Measurements from ENCODE around the gene TSHZ2. TPM values are rescaled to one million over a fixed set of nuclear protein-coding genes. Genes with fewer than 3 reads are reported as not detected.

Gene TSHZ2
- total and polyA plus RNA-seq, 9 of the 15 experiments (the other 6 are each of a cell fraction or from before 2014, with no cell fraction given): 0.03 to 0.20 (median 0.05) TPM; not detected in 4

- TF ChIP-seq, protein P1, sequence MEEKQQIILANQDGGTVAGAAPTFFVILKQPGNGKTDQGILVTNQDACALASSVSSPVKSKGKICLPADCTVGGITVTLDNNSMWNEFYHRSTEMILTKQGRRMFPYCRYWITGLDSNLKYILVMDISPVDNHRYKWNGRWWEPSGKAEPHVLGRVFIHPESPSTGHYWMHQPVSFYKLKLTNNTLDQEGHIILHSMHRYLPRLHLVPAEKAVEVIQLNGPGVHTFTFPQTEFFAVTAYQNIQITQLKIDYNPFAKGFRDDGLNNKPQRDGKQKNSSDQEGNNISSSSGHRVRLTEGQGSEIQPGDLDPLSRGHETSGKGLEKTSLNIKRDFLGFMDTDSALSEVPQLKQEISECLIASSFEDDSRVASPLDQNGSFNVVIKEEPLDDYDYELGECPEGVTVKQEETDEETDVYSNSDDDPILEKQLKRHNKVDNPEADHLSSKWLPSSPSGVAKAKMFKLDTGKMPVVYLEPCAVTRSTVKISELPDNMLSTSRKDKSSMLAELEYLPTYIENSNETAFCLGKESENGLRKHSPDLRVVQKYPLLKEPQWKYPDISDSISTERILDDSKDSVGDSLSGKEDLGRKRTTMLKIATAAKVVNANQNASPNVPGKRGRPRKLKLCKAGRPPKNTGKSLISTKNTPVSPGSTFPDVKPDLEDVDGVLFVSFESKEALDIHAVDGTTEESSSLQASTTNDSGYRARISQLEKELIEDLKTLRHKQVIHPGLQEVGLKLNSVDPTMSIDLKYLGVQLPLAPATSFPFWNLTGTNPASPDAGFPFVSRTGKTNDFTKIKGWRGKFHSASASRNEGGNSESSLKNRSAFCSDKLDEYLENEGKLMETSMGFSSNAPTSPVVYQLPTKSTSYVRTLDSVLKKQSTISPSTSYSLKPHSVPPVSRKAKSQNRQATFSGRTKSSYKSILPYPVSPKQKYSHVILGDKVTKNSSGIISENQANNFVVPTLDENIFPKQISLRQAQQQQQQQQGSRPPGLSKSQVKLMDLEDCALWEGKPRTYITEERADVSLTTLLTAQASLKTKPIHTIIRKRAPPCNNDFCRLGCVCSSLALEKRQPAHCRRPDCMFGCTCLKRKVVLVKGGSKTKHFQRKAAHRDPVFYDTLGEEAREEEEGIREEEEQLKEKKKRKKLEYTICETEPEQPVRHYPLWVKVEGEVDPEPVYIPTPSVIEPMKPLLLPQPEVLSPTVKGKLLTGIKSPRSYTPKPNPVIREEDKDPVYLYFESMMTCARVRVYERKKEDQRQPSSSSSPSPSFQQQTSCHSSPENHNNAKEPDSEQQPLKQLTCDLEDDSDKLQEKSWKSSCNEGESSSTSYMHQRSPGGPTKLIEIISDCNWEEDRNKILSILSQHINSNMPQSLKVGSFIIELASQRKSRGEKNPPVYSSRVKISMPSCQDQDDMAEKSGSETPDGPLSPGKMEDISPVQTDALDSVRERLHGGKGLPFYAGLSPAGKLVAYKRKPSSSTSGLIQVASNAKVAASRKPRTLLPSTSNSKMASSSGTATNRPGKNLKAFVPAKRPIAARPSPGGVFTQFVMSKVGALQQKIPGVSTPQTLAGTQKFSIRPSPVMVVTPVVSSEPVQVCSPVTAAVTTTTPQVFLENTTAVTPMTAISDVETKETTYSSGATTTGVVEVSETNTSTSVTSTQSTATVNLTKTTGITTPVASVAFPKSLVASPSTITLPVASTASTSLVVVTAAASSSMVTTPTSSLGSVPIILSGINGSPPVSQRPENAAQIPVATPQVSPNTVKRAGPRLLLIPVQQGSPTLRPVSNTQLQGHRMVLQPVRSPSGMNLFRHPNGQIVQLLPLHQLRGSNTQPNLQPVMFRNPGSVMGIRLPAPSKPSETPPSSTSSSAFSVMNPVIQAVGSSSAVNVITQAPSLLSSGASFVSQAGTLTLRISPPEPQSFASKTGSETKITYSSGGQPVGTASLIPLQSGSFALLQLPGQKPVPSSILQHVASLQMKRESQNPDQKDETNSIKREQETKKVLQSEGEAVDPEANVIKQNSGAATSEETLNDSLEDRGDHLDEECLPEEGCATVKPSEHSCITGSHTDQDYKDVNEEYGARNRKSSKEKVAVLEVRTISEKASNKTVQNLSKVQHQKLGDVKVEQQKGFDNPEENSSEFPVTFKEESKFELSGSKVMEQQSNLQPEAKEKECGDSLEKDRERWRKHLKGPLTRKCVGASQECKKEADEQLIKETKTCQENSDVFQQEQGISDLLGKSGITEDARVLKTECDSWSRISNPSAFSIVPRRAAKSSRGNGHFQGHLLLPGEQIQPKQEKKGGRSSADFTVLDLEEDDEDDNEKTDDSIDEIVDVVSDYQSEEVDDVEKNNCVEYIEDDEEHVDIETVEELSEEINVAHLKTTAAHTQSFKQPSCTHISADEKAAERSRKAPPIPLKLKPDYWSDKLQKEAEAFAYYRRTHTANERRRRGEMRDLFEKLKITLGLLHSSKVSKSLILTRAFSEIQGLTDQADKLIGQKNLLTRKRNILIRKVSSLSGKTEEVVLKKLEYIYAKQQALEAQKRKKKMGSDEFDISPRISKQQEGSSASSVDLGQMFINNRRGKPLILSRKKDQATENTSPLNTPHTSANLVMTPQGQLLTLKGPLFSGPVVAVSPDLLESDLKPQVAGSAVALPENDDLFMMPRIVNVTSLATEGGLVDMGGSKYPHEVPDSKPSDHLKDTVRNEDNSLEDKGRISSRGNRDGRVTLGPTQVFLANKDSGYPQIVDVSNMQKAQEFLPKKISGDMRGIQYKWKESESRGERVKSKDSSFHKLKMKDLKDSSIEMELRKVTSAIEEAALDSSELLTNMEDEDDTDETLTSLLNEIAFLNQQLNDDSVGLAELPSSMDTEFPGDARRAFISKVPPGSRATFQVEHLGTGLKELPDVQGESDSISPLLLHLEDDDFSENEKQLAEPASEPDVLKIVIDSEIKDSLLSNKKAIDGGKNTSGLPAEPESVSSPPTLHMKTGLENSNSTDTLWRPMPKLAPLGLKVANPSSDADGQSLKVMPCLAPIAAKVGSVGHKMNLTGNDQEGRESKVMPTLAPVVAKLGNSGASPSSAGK (IDR thresholded peaks at IDR 0.05): peak; percentile 53
- no peak for TF ChIP-seq YBX1 (IDR thresholded peaks at IDR 0.05)
- TF ChIP-seq ARNT (IDR thresholded peaks at IDR 0.05): peak in 1 of 2 experiments; percentile 67; a peak in 2 of 4 replicates
- TF ChIP-seq, protein P2, sequence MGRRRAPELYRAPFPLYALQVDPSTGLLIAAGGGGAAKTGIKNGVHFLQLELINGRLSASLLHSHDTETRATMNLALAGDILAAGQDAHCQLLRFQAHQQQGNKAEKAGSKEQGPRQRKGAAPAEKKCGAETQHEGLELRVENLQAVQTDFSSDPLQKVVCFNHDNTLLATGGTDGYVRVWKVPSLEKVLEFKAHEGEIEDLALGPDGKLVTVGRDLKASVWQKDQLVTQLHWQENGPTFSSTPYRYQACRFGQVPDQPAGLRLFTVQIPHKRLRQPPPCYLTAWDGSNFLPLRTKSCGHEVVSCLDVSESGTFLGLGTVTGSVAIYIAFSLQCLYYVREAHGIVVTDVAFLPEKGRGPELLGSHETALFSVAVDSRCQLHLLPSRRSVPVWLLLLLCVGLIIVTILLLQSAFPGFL (CRISPR knock-in tag; IDR thresholded peaks at IDR 0.05): no peak
- TF ChIP-seq FOXO4 (CRISPR knock-in tag; IDR thresholded peaks at IDR 0.05): no peak
- TF ChIP-seq EHMT2 (IDR thresholded peaks at IDR 0.05): 0 out of 2 replicates have a peak, but pooled peaks have one; percentile 38
- no peak for TF ChIP-seq ZNF140 (CRISPR knock-in tag; IDR thresholded peaks at IDR 0.05)
- peak; percentile 88 for TF ChIP-seq NCOR1 (IDR thresholded peaks at IDR 0.05)
- TF ChIP-seq ZNF24 (IDR thresholded peaks at IDR 0.05): no peak
These were observed 208.8 kb downstream of the TSHZ2 start (continued) for GRCh38 chr20:53180928-53181362.
